Large intestine (tissue), 3 donors: ENCODE measurements around the gene SNX20. TPM values are rescaled to one million over a fixed set of nuclear protein-coding genes. Genes with fewer than 3 reads are reported as not detected.

Experiments used
- DNase-seq, 2 donors: peaks; one replicate each; pipeline versions ENCODE4 v3.0.0 to v3.0.0-alpha.2; 2013
- H3K27ac ChIP-seq: one replicate; pipeline ENCODE4 v1.5.1; 2013; ENCODE audit warnings: low read length
- H3K27me3 ChIP-seq: 2 replicates; pipeline ENCODE4 v1.6.1; 2013; ENCODE audit warnings: low read length; ENCODE audit not compliant: control insufficient read depth, insufficient read depth
- H3K36me3 ChIP-seq: 2 replicates; pipeline ENCODE4 v1.6.1; 2013; ENCODE audit warnings: low read length; ENCODE audit not compliant: control insufficient read depth, insufficient read depth
- H3K4me1 ChIP-seq: one replicate; pipeline ENCODE4 v1.6.1; 2013; ENCODE audit warnings: low read length; ENCODE audit not compliant: control insufficient read depth, insufficient read depth
- H3K4me3 ChIP-seq: one replicate; pipeline ENCODE4 v1.5.1; 2013; ENCODE audit warnings: low read length
- H3K9me3 ChIP-seq: one replicate; pipeline ENCODE4 v1.6.1; 2013; ENCODE audit warnings: mild to moderate bottlenecking, low read depth, low read length, moderate library complexity; ENCODE audit not compliant: control insufficient read depth
- WGBS: methylation state at CpG from one replicate; pipeline ENCODE4 v1.1.5; 2013; ENCODE audit warnings: low lambda C conversion rate; ENCODE audit not compliant: insufficient coverage; 5-methylcytosine and 5-hydroxymethylcytosine counted together
- polyA plus RNA-seq: library from polyadenylated mRNA; unstranded; fragments of 120-200 nt; gene quantifications from one replicate; pipeline ENCODE4 v1.2.1, GENCODE V29; 2013

Gene SNX20
- polyA plus RNA-seq, 1 donor, result 2.1 TPM

GRCh38 chr16:50624449-50624970 is 56.6 kb downstream of the SNX20 start:
- Histone ChIP-seq H3K27ac (no peak overlapping the region), H3K4me1 (no peaks in the 10 kb centered on the region), H3K9me3 (peaks cover 3% of the 10 kb centered on the region), H3K4me3 (no peak overlapping the region), H3K36me3 (peaks cover 3% of the 10 kb centered on the region), H3K27me3 (no peaks in the 10 kb centered on the region)
- no peak for DNase-seq
- WGBS, result no CpG with 5 or more reads among the region's 8 CpGs

- H3K4me3 ChIP-seq, result no peak overlapping the region
- no CpG with 5 or more reads among the region's 16 CpGs for WGBS
- H3K9me3 ChIP-seq, result no peaks in the 10 kb centered on the region
- no peak overlapping the region for H3K27ac ChIP-seq
- no peaks in the 10 kb centered on the region for H3K4me1 ChIP-seq
- peaks cover 3% of the 10 kb centered on the region for H3K36me3 ChIP-seq
- H3K27me3 ChIP-seq, result no peaks in the 10 kb centered on the region
- DNase-seq, result no peak
Observed at GRCh38 chr16:50622643-50623369, 58.3 kb downstream of the SNX20 start.

- no CpG with 5 or more reads among the region's 7 CpGs for WGBS
- H3K36me3 ChIP-seq, result peaks cover 3% of the 10 kb centered on the region
- no peak for DNase-seq
- no peaks in the 10 kb centered on the region for H3K27me3 ChIP-seq
- no peak overlapping the region for H3K4me3 ChIP-seq
- no peak overlapping the region for H3K27ac ChIP-seq
- no peaks in the 10 kb centered on the region for H3K9me3 ChIP-seq
- H3K4me1 ChIP-seq, result no peaks in the 10 kb centered on the region
Observed at GRCh38 chr16:50622029-50622428, 59.1 kb downstream of the SNX20 start.

Other genes with a start within 250 kb of the SNX20 start
- gene NKD1, start 132.9 kb downstream of the SNX20 start, polyA plus RNA-seq, result 5.3 TPM
- gene NOD2, start 12.3 kb upstream of the SNX20 start, polyA plus RNA-seq, result 0.67 TPM
- 18.4 TPM for gene CYLD, start 60.8 kb upstream of the SNX20 start, polyA plus RNA-seq